ENCODE data around the gene MND1.

MND1 gene

GRCh38 chr4:153333874-153334273 is 10.6 kb upstream of the MND1 start:
- TF ChIP-seq CTCF (IDR thresholded peaks at IDR 0.05; ENCODE audit: borderline replicate concordance, insufficient read depth, low read depth, low read length) = no peak
- H3K4me3 ChIP-seq (ENCODE audit: low read depth, low read length) = no peak overlapping the region

- no peak overlapping the region for H3K4me3 ChIP-seq (ENCODE audit: low read depth, low read length)
- no peak for TF ChIP-seq CTCF (IDR thresholded peaks at IDR 0.05; ENCODE audit: borderline replicate concordance, insufficient read depth, low read depth, low read length)
Observed at GRCh38 chr4:153335665-153336064, 8.8 kb upstream of the MND1 start.

GRCh38 chr4:153337686-153338085 is 6.8 kb upstream of the MND1 start:
- TF ChIP-seq CTCF (IDR thresholded peaks at IDR 0.05; ENCODE audit: borderline replicate concordance, insufficient read depth, low read depth, low read length) = no peak
- no peak overlapping the region for H3K4me3 ChIP-seq (ENCODE audit: low read depth, low read length)

GRCh38 chr4:153341575-153342090 is 2.9 kb upstream of the MND1 start:
- H3K4me3 ChIP-seq (ENCODE audit: low read depth, low read length) = no peak overlapping the region
- TF ChIP-seq CTCF (IDR thresholded peaks at IDR 0.05; ENCODE audit: borderline replicate concordance, insufficient read depth, low read depth, low read length) = no peak

GRCh38 chr4:153342751-153343552 is 1.5 kb upstream of the MND1 start:
- no peak overlapping the region for H3K4me3 ChIP-seq (ENCODE audit: low read depth, low read length)
- no peak for TF ChIP-seq CTCF (IDR thresholded peaks at IDR 0.05; ENCODE audit: borderline replicate concordance, insufficient read depth, low read depth, low read length)

- H3K4me3 ChIP-seq (ENCODE audit: low read depth, low read length) = peak overlapping the region; percentile 98
- no peak for TF ChIP-seq CTCF (IDR thresholded peaks at IDR 0.05; ENCODE audit: borderline replicate concordance, insufficient read depth, low read depth, low read length)
Observed at GRCh38 chr4:153345012-153345981, 809 bp downstream of the MND1 start.

All from GM12875 (cell line).